ENCODE results near the gene TBXA2R.

DNA sequence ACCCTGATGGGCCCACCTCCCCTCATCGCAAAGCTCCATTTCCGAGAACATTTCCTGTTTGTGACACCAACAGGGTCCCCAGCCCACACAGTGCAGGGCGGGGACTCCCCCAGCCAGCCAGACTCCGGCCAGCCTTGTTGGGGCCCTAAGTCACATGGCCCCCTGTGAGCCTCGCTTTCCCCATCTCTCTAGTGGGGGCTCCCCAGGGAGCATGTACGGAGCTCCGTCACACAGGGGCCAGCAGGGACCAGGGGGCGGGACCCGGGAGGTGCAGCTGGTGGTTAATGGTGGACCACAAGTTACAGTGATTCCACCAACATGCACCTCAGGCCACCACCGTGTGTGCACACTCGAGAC, 1.7 kb downstream of the TBXA2R start:
- TF ChIP-seq EZH2phosphoT487 (IDR thresholded peaks at IDR 0.05; ENCODE audit: insufficient read depth, low read depth) (no peak), EZH2 (IDR thresholded peaks at IDR 0.05; ENCODE audit: insufficient read depth, poor library complexity, severe bottlenecking) (no peak)
